Body of pancreas (tissue), 4 donors: ENCODE measurements around the gene KRTAP10-4.

Experiments
- CTCF ChIP-seq, 7 experiments: fragments of 450-650 bp in 4 of 7; fragments of 200-600 bp in 3 of 7; sonication (generic) in 3 of 7; IDR thresholded peaks; one replicate each; pipeline ENCODE4 v1.5.1; 2016 to 2019; ENCODE audit warnings: antibody characterized with exemption in 7 of 7
- POLR2A ChIP-seq, 3 donors: fragments of 450-650 bp; IDR thresholded peaks; one replicate each; pipeline ENCODE4 v1.6.1; 2016; ENCODE audit warnings: antibody characterized with exemption in 3 of 3, mild to moderate bottlenecking in 2 of 3

GRCh38 chr21:44578371-44579055 lies 5.0 kb downstream of the KRTAP10-4 start:
- TF ChIP-seq CTCF (IDR thresholded peaks at IDR 0.05), result no peak
- no peak for TF ChIP-seq POLR2A (IDR thresholded peaks at IDR 0.05)
